Ishikawa (cell line): ENCODE data around the gene DMAC2L.

Source experiments
- CEBPB ChIP-seq: IDR thresholded peaks from 2 replicates; pipeline ENCODE4 v1.6.1; 2012
- CREB1 ChIP-seq: IDR thresholded peaks from 2 replicates; pipeline ENCODE4 v1.6.1; 2012; ENCODE audit warnings: low read depth
- EGR1 ChIP-seq: IDR thresholded peaks from 2 replicates; pipeline ENCODE4 v1.6.1; 2012
- EP300 ChIP-seq: IDR thresholded peaks from 2 replicates; pipeline ENCODE4 v1.6.1; 2012; ENCODE audit warnings: borderline replicate concordance
- FOXM1 ChIP-seq: IDR thresholded peaks from 2 replicates; pipeline ENCODE4 v1.6.1; 2012; ENCODE audit warnings: low read depth, borderline replicate concordance
- RAD21 ChIP-seq: IDR thresholded peaks from 2 replicates; pipeline ENCODE4 v1.6.1; 2012; ENCODE audit warnings: low read depth
- TAF1 ChIP-seq: IDR thresholded peaks from 2 replicates; pipeline ENCODE4 v1.6.1; 2012; ENCODE audit warnings: low read depth, mild to moderate bottlenecking
- TCF12 ChIP-seq: IDR thresholded peaks from 2 replicates; pipeline ENCODE4 v1.6.1; 2012; ENCODE audit warnings: low read depth
- YY1 ChIP-seq: IDR thresholded peaks from 2 replicates; pipeline ENCODE4 v1.6.1; 2012; ENCODE audit warnings: low read depth
- ZBTB7A ChIP-seq: IDR thresholded peaks from 2 replicates; pipeline ENCODE4 v1.6.1; 2012; ENCODE audit warnings: low read depth
- TF ChIP-seq, protein P1 (sequence below): IDR thresholded peaks from 2 replicates; pipeline ENCODE4 v1.6.1; 2012
- TF ChIP-seq, protein P2 (sequence below): IDR thresholded peaks from 2 replicates; pipeline ENCODE4 v1.6.1; 2012; ENCODE audit warnings: low read depth, mild to moderate bottlenecking
- TF ChIP-seq, protein P3 (sequence below): IDR thresholded peaks from 2 replicates; pipeline ENCODE4 v1.6.1; 2012

DNA sequence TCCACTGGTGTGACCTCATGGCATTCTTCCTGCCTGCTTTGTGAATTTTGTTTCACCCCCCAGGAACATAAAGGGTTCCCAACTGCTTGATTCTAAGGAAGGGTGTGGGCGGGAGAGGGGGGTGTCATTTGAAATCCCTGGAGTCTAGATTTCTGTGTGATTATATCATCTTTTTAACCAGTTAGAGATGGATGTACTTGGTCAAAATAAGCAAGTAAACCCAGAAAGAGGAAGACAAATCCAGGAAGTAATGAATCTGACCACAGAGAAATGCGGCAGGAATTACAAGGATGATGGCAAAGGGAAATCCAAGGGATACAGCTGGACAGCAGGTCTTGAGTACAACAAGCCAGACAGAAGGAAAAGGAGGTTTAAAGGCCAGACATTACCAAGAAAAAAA, 38.9 kb downstream of the DMAC2L start:
- TF ChIP-seq EP300: no peak
- no peak for TF ChIP-seq EGR1
- TF ChIP-seq TAF1: no peak
- TF ChIP-seq, protein P1, sequence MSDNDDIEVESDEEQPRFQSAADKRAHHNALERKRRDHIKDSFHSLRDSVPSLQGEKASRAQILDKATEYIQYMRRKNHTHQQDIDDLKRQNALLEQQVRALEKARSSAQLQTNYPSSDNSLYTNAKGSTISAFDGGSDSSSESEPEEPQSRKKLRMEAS: no peak
- TF ChIP-seq, protein P2, sequence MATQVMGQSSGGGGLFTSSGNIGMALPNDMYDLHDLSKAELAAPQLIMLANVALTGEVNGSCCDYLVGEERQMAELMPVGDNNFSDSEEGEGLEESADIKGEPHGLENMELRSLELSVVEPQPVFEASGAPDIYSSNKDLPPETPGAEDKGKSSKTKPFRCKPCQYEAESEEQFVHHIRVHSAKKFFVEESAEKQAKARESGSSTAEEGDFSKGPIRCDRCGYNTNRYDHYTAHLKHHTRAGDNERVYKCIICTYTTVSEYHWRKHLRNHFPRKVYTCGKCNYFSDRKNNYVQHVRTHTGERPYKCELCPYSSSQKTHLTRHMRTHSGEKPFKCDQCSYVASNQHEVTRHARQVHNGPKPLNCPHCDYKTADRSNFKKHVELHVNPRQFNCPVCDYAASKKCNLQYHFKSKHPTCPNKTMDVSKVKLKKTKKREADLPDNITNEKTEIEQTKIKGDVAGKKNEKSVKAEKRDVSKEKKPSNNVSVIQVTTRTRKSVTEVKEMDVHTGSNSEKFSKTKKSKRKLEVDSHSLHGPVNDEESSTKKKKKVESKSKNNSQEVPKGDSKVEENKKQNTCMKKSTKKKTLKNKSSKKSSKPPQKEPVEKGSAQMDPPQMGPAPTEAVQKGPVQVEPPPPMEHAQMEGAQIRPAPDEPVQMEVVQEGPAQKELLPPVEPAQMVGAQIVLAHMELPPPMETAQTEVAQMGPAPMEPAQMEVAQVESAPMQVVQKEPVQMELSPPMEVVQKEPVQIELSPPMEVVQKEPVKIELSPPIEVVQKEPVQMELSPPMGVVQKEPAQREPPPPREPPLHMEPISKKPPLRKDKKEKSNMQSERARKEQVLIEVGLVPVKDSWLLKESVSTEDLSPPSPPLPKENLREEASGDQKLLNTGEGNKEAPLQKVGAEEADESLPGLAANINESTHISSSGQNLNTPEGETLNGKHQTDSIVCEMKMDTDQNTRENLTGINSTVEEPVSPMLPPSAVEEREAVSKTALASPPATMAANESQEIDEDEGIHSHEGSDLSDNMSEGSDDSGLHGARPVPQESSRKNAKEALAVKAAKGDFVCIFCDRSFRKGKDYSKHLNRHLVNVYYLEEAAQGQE: no peak
- no peak for TF ChIP-seq FOXM1
- TF ChIP-seq, protein P3, sequence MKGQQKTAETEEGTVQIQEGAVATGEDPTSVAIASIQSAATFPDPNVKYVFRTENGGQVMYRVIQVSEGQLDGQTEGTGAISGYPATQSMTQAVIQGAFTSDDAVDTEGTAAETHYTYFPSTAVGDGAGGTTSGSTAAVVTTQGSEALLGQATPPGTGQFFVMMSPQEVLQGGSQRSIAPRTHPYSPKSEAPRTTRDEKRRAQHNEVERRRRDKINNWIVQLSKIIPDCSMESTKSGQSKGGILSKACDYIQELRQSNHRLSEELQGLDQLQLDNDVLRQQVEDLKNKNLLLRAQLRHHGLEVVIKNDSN: no peak
- no peak for TF ChIP-seq TCF12
- TF ChIP-seq RAD21: no peak
- TF ChIP-seq YY1: no peak
- TF ChIP-seq CEBPB: no peak
- no peak for TF ChIP-seq CREB1
- TF ChIP-seq ZBTB7A: no peak
